COR-L47 (cell line): ENCODE measurements around the gene SLC8A3.
"Not testable (repeated sequence)": the region's sequence is repeated elsewhere in the genome, so short reads cannot be mapped to it uniquely, and the experiment has no call there.

ENCODE experiments used
- DNase-seq: peaks from one replicate; lab custom pipeline; 2025; lab: John Stamatoyannopoulos, UW

Gene SLC8A3

GRCh38 chr14:70188659-70189455 lies at the start of gene SLC8A3:
Gene SLC8A3, minus strand, starts transcription at chr14:70188951. Its CDS starts 20,529 bp downstream, at chr14:70168422.
- DNase-seq = peak; percentile 69

GRCh38 chr14:70237710-70238109 lies 49.0 kb upstream of the SLC8A3 start:
- DNase-seq = no peak

GRCh38 chr14:70234066-70234950 lies 45.6 kb upstream of the SLC8A3 start:
- no peak for DNase-seq

GRCh38 chr14:70231756-70232544 lies 43.2 kb upstream of the SLC8A3 start:
- not testable (repeated sequence) for DNase-seq

GRCh38 chr14:70229877-70230640 lies 41.3 kb upstream of the SLC8A3 start:
- not testable (repeated sequence) for DNase-seq

GRCh38 chr14:70213721-70214282 lies 25.1 kb upstream of the SLC8A3 start:
- DNase-seq = no peak

- DNase-seq = no peak
Observed at GRCh38 chr14:70212752-70213151, 24.0 kb upstream of the SLC8A3 start.

GRCh38 chr14:70208380-70208779 lies 19.6 kb upstream of the SLC8A3 start:
- no peak for DNase-seq

GRCh38 chr14:70203686-70204085 lies 14.9 kb upstream of the SLC8A3 start:
- no peak for DNase-seq

- no peak for DNase-seq
Observed at GRCh38 chr14:70201994-70202393, 13.2 kb upstream of the SLC8A3 start.

- no peak for DNase-seq
Observed at GRCh38 chr14:70193396-70193795, 4.6 kb upstream of the SLC8A3 start.

GRCh38 chr14:70192915-70193314 lies 4.2 kb upstream of the SLC8A3 start:
- DNase-seq = no peak

GRCh38 chr14:70190156-70190555 lies 1.4 kb upstream of the SLC8A3 start:
- no peak for DNase-seq

GRCh38 chr14:70189456-70190077 lies 816 bp upstream of the SLC8A3 start:
- DNase-seq = no peak

GRCh38 chr14:70188322-70188658 lies 461 bp downstream of the SLC8A3 start:
- DNase-seq = no peak

- no peak for DNase-seq
Observed at GRCh38 chr14:70186900-70187451, 1.8 kb downstream of the SLC8A3 start.

GRCh38 chr14:70183991-70184390 lies 4.8 kb downstream of the SLC8A3 start:
- no peak for DNase-seq

GRCh38 chr14:70181276-70181675 lies 7.5 kb downstream of the SLC8A3 start:
- no peak for DNase-seq

- no peak for DNase-seq
Observed at GRCh38 chr14:70180718-70181117, 8.0 kb downstream of the SLC8A3 start.

GRCh38 chr14:70177081-70177800 lies 11.5 kb downstream of the SLC8A3 start:
- no peak for DNase-seq
